Neuronal stem cell (in vitro differentiated cells): ENCODE measurements around the gene ANKFN1.

Source experiments
- DNase-seq: peaks from one replicate; pipeline ENCODE4 v3.0.0-alpha.2; 2013; ENCODE audit warnings: low spot score
- H2AFZ ChIP-seq: one replicate; pipeline ENCODE4 v1.6.1; 2013; ENCODE audit warnings: mild to moderate bottlenecking, low read length, inconsistent platforms
- H2AK5ac ChIP-seq: 2 replicates; pipeline ENCODE4 v1.6.1; 2013; ENCODE audit warnings: low read depth, mild to moderate bottlenecking, inconsistent platforms, low read length, moderate library complexity, mixed read lengths
- H2BK120ac ChIP-seq: 2 replicates; pipeline ENCODE4 v1.6.1; 2013; ENCODE audit warnings: low read depth, mild to moderate bottlenecking, inconsistent platforms, low read length, moderate library complexity, mixed read lengths
- H2BK12ac ChIP-seq: one replicate; pipeline ENCODE4 v1.6.1; 2013; ENCODE audit warnings: low read length, inconsistent platforms
- H2BK15ac ChIP-seq: 2 replicates; pipeline ENCODE4 v1.6.1; 2013; ENCODE audit warnings: mild to moderate bottlenecking, low read length, inconsistent platforms, mixed read lengths
- H2BK5ac ChIP-seq: one replicate; pipeline ENCODE4 v1.6.1; 2013; ENCODE audit warnings: inconsistent platforms, mild to moderate bottlenecking, low read length, moderate library complexity
- H3K14ac ChIP-seq: one replicate; pipeline ENCODE4 v1.6.1; 2013; ENCODE audit warnings: low read length, inconsistent platforms
- H3K18ac ChIP-seq: 2 replicates; pipeline ENCODE4 v1.6.1; 2013; ENCODE audit warnings: low read length, inconsistent platforms
- H3K23ac ChIP-seq: 2 replicates; pipeline ENCODE4 v1.6.1; 2013; ENCODE audit warnings: low read depth, mild to moderate bottlenecking, mixed read lengths, low read length, inconsistent platforms; ENCODE audit not compliant: poor library complexity
- H3K27ac ChIP-seq: replicated peaks from 3 replicates; pipeline ENCODE4 v1.5.1; 2013; ENCODE audit warnings: low read length, inconsistent platforms
- H3K27me3 ChIP-seq, 3 experiments: 2 replicates each; pipeline ENCODE4 v1.6.1; 2013; ENCODE audit warnings: low read length in 3 of 3, mild to moderate bottlenecking in 2 of 3, inconsistent platforms in 1 of 3, low read depth in 1 of 3, mixed read lengths in 1 of 3, moderate library complexity in 1 of 3; ENCODE audit not compliant: control insufficient read depth in 3 of 3, insufficient read depth in 3 of 3
- H3K36me3 ChIP-seq, 2 donors: replicated peaks in 1 of 2; 2 replicates each; pipeline ENCODE4 v1.6.1; 2013; ENCODE audit warnings: low read length in 2 of 2; ENCODE audit not compliant: control insufficient read depth in 2 of 2, insufficient read depth in 2 of 2
- H3K4ac ChIP-seq: 2 replicates; pipeline ENCODE4 v1.6.1; 2013; ENCODE audit warnings: inconsistent platforms, mild to moderate bottlenecking, low read length, moderate library complexity
- H3K4me1 ChIP-seq, 2 donors: 1 replicate in 1 of 2; 2 replicates in 1 of 2; pipeline ENCODE4 v1.6.1; 2013; ENCODE audit warnings: low read length in 2 of 2, low read depth in 1 of 2; ENCODE audit not compliant: control insufficient read depth in 2 of 2, insufficient read depth in 1 of 2
- H3K4me2 ChIP-seq: one replicate; pipeline ENCODE4 v1.6.1; 2013; ENCODE audit warnings: mild to moderate bottlenecking, low read length, inconsistent platforms; ENCODE audit not compliant: insufficient read depth, poor library complexity, severe bottlenecking
- H3K4me3 ChIP-seq, 2 donors: 2 replicates each; pipeline ENCODE4 v1.5.1; 2013; ENCODE audit warnings: low read length in 2 of 2, mild to moderate bottlenecking in 2 of 2, inconsistent platforms in 1 of 2, moderate library complexity in 1 of 2
- H3K79me1 ChIP-seq: one replicate; pipeline ENCODE4 v1.6.1; 2013; ENCODE audit warnings: low read depth, mild to moderate bottlenecking, inconsistent platforms, low read length, moderate library complexity
- H3K9ac ChIP-seq: one replicate; pipeline ENCODE4 v1.6.1; 2013; ENCODE audit warnings: mild to moderate bottlenecking, low read depth, low read length, inconsistent platforms; ENCODE audit not compliant: poor library complexity
- H3K9me3 ChIP-seq, 2 donors: replicated peaks in 1 of 2; 2 replicates each; pipeline versions ENCODE3 to v1.6.1; 2013; ENCODE audit warnings: low read length in 2 of 2, mild to moderate bottlenecking in 2 of 2, inconsistent platforms in 1 of 2, low read depth in 1 of 2, mixed read lengths in 1 of 2, moderate library complexity in 1 of 2; ENCODE audit not compliant: control insufficient read depth in 2 of 2, insufficient read depth in 1 of 2
- H4K8ac ChIP-seq: one replicate; pipeline ENCODE4 v1.6.1; 2013; ENCODE audit warnings: low read depth, mild to moderate bottlenecking, inconsistent platforms, low read length, moderate library complexity
- H4K91ac ChIP-seq: one replicate; pipeline ENCODE4 v1.6.1; 2013; ENCODE audit warnings: low read length, low read depth, mild to moderate bottlenecking, inconsistent platforms; ENCODE audit not compliant: poor library complexity
- WGBS, 2 donors: extraction: QIAGEN DNeasy Blood & Tissue Kit; methylation state at CpG; one replicate each; pipeline ENCODE4 v1.1.7; 2013; ENCODE audit warnings: missing lambda C conversion rate in 2 of 2, mixed read lengths in 1 of 2; ENCODE audit not compliant: insufficient read length in 2 of 2, insufficient replicate concordance in 1 of 2; ENCODE audit errors: extremely low coverage in 2 of 2; 5-methylcytosine and 5-hydroxymethylcytosine counted together

ANKFN1 gene

DNA sequence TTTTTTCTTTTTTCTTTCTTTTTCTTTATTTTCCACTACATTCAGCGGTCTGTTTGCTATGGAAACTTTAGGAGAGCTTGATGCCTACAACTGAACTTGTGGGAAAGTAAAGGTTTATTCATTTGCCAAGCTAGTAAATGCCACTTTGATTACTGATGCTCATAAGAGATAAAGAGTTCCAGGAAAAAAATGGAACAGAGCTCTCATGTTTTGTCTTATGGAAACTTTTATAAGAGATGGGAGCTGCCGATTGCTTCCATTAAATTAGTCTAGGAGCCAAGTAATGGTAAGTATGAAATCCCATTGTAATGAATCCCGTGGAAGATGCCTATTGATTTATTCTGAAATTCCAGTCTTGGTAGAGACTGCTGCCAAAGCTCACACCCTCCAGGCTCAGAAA lies 7.1 kb downstream of the ANKFN1 start:
- H3K4me1 ChIP-seq, result peaks cover 0 to 8% of the 10 kb centered on the region in 2 donors
- no peak overlapping the region for H3K4ac ChIP-seq
- no peak overlapping the region for H3K18ac ChIP-seq
- no peak overlapping the region for H4K8ac ChIP-seq
- no peaks in the 10 kb centered on the region for H3K27me3 ChIP-seq
- H3K9me3 ChIP-seq, result no peaks in the 10 kb centered on the region
- H3K79me1 ChIP-seq, result no peaks in the 10 kb centered on the region
- H3K9ac ChIP-seq, result no peak overlapping the region
- no peak overlapping the region for H2AFZ ChIP-seq
- no peak overlapping the region for H3K23ac ChIP-seq
- no peak overlapping the region for H2BK120ac ChIP-seq
- H2AK5ac ChIP-seq, result no peak overlapping the region
- H3K4me3 ChIP-seq, result no peak overlapping the region
- H2BK12ac ChIP-seq, result no peak overlapping the region
- no peak overlapping the region for H3K27ac ChIP-seq
- no CpG with 5 or more reads among the region's 3 CpGs for WGBS, 2 donors
- H2BK5ac ChIP-seq, result no peak overlapping the region
- no peaks in the 10 kb centered on the region for H3K36me3 ChIP-seq
- DNase-seq, result no peak
- H3K14ac ChIP-seq, result no peak overlapping the region
- no peak overlapping the region for H4K91ac ChIP-seq
- H3K4me2 ChIP-seq, result no peak overlapping the region
- H2BK15ac ChIP-seq, result no peak overlapping the region

- H4K91ac ChIP-seq, result no peak overlapping the region
- H2AK5ac ChIP-seq, result no peak overlapping the region
- H3K4ac ChIP-seq, result no peak overlapping the region
- no peak overlapping the region for H3K4me3 ChIP-seq
- no peak overlapping the region for H3K9ac ChIP-seq
- no peak overlapping the region for H3K14ac ChIP-seq
- no CpG with 5 or more reads among the region's 8 CpGs for WGBS, 2 donors
- no peak overlapping the region for H3K27ac ChIP-seq
- H2BK15ac ChIP-seq, result no peak overlapping the region
- H3K27me3 ChIP-seq, result peaks cover 0 to 2% (median 0%) of the 10 kb centered on the region in 3 experiments
- no peaks in the 10 kb centered on the region for H3K9me3 ChIP-seq
- no peak overlapping the region for H3K4me2 ChIP-seq
- no peak overlapping the region for H2BK5ac ChIP-seq
- no peak overlapping the region for H2BK120ac ChIP-seq
- no peaks in the 10 kb centered on the region for H3K79me1 ChIP-seq
- no peak overlapping the region for H2BK12ac ChIP-seq
- no peaks in the 10 kb centered on the region for H3K36me3 ChIP-seq
- H4K8ac ChIP-seq, result no peak overlapping the region
- H3K4me1 ChIP-seq, result no peaks in the 10 kb centered on the region
- no peak overlapping the region for H2AFZ ChIP-seq
- no peak overlapping the region for H3K18ac ChIP-seq
- H3K23ac ChIP-seq, result no peak overlapping the region
- DNase-seq, result no peak
Observed at GRCh38 chr17:56165072-56165641, 11.9 kb downstream of the ANKFN1 start.

DNA sequence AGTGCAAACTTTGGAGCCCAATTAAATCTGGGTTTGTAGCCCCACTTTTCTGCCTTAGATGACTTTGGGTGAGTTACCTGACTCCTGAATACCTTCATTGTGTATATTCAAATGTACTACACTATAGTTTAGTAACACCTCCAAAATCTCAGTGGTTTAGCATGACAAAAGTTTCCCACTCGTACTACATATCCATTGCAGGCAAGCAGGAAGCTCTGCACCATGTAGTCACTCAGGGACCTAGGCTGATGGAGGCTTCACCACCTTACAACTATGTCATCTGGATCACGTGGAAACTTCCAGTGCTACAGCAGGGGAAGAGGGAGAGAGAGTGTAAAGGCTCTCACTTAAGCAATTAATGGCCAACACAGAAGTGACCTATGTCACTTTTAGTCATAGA lies 14.2 kb downstream of the ANKFN1 start:
- no peak overlapping the region for H3K27ac ChIP-seq
- no peak overlapping the region for H4K91ac ChIP-seq
- no peak overlapping the region for H2BK120ac ChIP-seq
- H3K79me1 ChIP-seq, result no peaks in the 10 kb centered on the region
- no peak overlapping the region for H4K8ac ChIP-seq
- no peaks in the 10 kb centered on the region for H3K9me3 ChIP-seq
- H2AK5ac ChIP-seq, result no peak overlapping the region
- no peak overlapping the region for H3K4ac ChIP-seq
- H3K36me3 ChIP-seq, result no peaks in the 10 kb centered on the region
- peaks cover 0 to under 1% of the 10 kb centered on the region in 2 donors for H3K4me1 ChIP-seq
- no peak overlapping the region for H3K23ac ChIP-seq
- no peak overlapping the region for H3K14ac ChIP-seq
- no peak overlapping the region for H3K18ac ChIP-seq
- H3K9ac ChIP-seq, result no peak overlapping the region
- no peak overlapping the region for H2BK15ac ChIP-seq
- no peak overlapping the region for H2AFZ ChIP-seq
- no peak overlapping the region for H2BK12ac ChIP-seq
- no peak overlapping the region for H2BK5ac ChIP-seq
- H3K4me3 ChIP-seq, result no peak overlapping the region
- no peak overlapping the region for H3K4me2 ChIP-seq
- DNase-seq, result no peak
- WGBS, 2 donors, result no CpG with 5 or more reads among the region's 2 CpGs
- peaks cover 0 to 2% (median 0%) of the 10 kb centered on the region in 3 experiments for H3K27me3 ChIP-seq

- no peaks in the 10 kb centered on the region for H3K79me1 ChIP-seq
- no peak overlapping the region for H4K91ac ChIP-seq
- H3K27ac ChIP-seq, result no peak overlapping the region
- no peaks in the 10 kb centered on the region for H3K36me3 ChIP-seq
- no peaks in the 10 kb centered on the region for H3K9me3 ChIP-seq
- WGBS, 2 donors, result no CpG with 5 or more reads among the region's 3 CpGs
- no peak overlapping the region for H3K18ac ChIP-seq
- no peak overlapping the region for H2BK12ac ChIP-seq
- no peak overlapping the region for H2AK5ac ChIP-seq
- no peak overlapping the region for H2BK15ac ChIP-seq
- H3K4me2 ChIP-seq, result no peak overlapping the region
- no peak overlapping the region for H2AFZ ChIP-seq
- H3K27me3 ChIP-seq, result peaks cover 0 to 2% (median 0%) of the 10 kb centered on the region in 3 experiments
- no peak overlapping the region for H2BK120ac ChIP-seq
- no peak overlapping the region for H3K4me3 ChIP-seq
- no peak overlapping the region for H2BK5ac ChIP-seq
- peaks cover 0 to 14% of the 10 kb centered on the region in 2 donors for H3K4me1 ChIP-seq
- no peak overlapping the region for H3K4ac ChIP-seq
- no peak overlapping the region for H4K8ac ChIP-seq
- no peak overlapping the region for H3K23ac ChIP-seq
- no peak overlapping the region for H3K9ac ChIP-seq
- no peak overlapping the region for H3K14ac ChIP-seq
- no peak for DNase-seq
Observed at GRCh38 chr17:56169621-56170020, 16.3 kb downstream of the ANKFN1 start.
